ENCODE results near the gene INKA1.
A peak's percentile ranks its signal among the peaks of the same experiment; 100 is the strongest.
"Not testable (repeated sequence)": the region's sequence is repeated elsewhere in the genome, so short reads cannot be mapped to it uniquely, and the experiment has no call there.

Gene INKA1

DNA sequence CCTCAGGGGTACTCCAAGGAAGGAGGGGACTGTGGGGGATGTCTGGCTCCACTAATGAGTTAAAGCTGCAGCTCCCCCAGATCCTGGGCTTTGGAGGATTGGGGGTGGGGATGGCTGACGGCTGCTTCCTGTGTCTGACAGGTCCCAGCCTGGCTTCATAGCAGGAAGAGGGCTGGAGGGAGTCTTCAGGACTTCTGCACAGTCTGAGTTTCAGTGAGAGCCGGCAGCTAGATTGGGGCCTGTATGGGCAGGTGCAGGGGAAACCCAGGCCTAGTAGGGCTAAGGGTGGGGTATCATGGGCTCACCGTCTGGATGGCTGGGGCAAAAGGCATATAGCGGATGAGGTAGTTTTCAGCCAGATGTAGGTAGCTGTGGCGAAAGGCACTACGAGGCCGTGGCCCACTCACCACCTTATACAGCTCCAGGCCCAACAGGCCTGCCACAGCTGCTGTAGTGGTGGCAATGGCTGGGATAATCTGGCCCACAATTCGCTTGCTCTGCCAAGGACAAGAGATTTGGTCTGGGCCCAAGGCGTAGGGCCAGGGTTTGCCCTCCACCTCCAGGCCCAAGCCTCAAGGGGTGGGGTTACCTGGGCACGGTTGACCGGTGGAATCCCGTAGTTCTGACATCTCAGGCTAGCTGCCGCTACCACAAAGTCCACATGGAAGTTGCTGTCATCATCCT is 4.5 kb downstream of the INKA1 start:
- no peaks in the 10 kb centered on the region; the same call in 1 of the 2 replicates for H3K27me3 ChIP-seq (ENCODE audit: control insufficient read depth, insufficient read depth, low read length)
- no peaks in the 10 kb centered on the region for H3K9me3 ChIP-seq (ENCODE audit: control insufficient read depth, insufficient read depth, low read length)
- no peak overlapping the region for H3K4me3 ChIP-seq (ENCODE audit: low read length)
- WGBS (ENCODE audit: insufficient coverage, insufficient read length): no CpG with 5 or more reads among the region's 13 CpGs
- H3K36me3 ChIP-seq (ENCODE audit: control insufficient read depth, insufficient read depth, low read length): no peaks in the 10 kb centered on the region
- peaks cover 13% of the 10 kb centered on the region for H3K4me1 ChIP-seq (ENCODE audit: control insufficient read depth, insufficient read depth, low read length)
- DNase-seq (ENCODE audit: low read depth, low spot score): no peak
- H3K27ac ChIP-seq (ENCODE audit: low read length): no peak overlapping the region

DNA sequence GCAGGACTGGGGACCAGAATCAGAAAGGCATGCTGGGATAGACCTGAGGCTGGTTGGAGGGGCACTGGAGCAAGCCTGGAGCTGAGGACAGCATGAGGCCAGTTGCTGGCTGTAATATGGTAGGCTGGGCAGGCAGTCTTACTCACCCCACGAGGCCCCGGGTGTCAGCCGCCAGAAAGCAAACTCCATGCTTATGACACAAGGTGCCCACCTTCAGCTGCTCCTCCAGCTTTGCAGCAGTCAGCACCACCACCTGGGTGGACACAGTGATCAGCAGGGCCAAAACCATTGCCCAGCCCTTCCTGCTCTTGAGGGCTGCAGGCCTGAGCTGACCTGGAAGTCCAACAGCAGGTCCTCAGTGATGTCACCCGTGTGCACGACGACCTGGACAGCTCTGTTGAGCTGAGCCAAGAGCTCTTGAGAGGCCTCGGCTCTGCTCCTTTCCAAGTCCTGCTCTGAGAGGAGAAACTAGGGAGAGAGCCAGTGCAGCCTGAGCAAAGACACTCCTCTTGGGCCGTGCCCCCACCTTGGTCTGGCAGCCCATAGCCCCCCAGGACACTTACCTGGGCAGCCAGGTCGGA is 9.9 kb downstream of the INKA1 start:
- no peak overlapping the region for H3K4me3 ChIP-seq (ENCODE audit: low read length)
- no CpG with 5 or more reads among the region's 9 CpGs for WGBS (ENCODE audit: insufficient coverage, insufficient read length)

DNA sequence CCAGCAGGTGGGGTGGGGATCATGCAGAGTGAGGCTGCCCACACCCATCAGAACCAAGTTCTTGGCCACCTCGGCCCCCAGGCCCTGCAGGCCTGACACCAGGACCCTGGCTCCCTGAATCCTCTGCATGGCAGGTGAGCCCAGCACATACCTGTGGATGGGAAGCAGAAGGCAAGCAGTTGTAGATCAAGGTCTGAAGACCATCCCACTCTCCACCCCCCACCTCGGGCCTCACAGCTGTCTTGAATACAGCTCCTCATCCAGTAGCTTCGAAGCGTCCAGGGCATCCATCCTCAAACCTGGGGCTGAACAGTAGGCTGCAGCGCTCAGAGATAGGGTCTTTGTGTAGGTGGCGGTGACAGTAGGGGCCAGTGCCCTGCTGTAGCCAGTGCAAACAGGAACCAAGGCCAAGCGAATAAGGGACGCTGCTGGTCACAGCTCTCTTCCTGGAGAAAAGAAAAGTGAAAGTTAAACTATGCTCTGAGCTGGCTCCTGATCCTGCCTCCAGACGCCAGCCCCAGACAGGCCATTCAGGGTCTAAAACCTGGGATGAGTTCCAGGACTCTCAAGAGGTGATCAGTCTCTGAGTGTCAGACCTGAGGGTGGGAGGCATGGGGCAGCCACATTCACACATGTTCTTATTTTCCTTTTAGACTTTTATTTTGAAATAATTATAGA is 10.6 kb downstream of the INKA1 start, which contains the start of gene UBA7:
Gene UBA7 (minus strand): TSS at position 457 of the 678 bp plus-strand sequence. CDS start 166 bp downstream, at position 291.
- no peak within 1 kb of the TSS for H3K27ac ChIP-seq (ENCODE audit: low read length)

More for the DNA sequence above, 9.9 kb downstream of the INKA1 start:
- H3K4me1 ChIP-seq (ENCODE audit: control insufficient read depth, insufficient read depth, low read length): no peaks in the 10 kb centered on the region
- DNase-seq (ENCODE audit: low read depth, low spot score): no peak
- no peaks in the 10 kb centered on the region for H3K27me3 ChIP-seq (ENCODE audit: control insufficient read depth, insufficient read depth, low read length)
- no peak overlapping the region for H3K27ac ChIP-seq (ENCODE audit: low read length)
- no peaks in the 10 kb centered on the region; the same call in 1 of the 2 replicates for H3K36me3 ChIP-seq (ENCODE audit: control insufficient read depth, insufficient read depth, low read length)
- no peaks in the 10 kb centered on the region for H3K9me3 ChIP-seq (ENCODE audit: control insufficient read depth, insufficient read depth, low read length)

DNA sequence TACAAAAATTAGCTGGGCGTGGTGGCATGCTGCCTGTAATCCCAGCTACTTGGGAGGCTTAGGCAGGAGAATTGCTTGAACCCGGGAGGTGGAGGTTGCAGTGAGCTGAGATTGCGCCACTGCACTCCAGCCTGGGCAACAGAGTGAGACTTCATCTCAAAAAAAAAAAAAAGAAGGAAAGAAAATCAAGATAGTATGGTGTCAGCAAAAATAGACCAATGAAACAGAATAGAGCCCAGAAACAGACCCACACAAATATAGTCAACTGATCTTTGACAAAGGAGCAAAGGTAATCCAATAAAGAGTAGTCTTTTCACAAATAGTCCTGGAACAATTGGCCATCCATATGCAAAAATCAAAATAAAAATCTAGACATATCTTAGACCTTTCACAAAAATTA is 20.1 kb downstream of the INKA1 start:
- not testable (repeated sequence) for H3K27me3 ChIP-seq (ENCODE audit: control insufficient read depth, insufficient read depth, low read length); H3K36me3 ChIP-seq (ENCODE audit: control insufficient read depth, insufficient read depth, low read length); H3K9me3 ChIP-seq (ENCODE audit: control insufficient read depth, insufficient read depth, low read length); DNase-seq (ENCODE audit: low read depth, low spot score); H3K4me3 ChIP-seq (ENCODE audit: low read length); H3K4me1 ChIP-seq (ENCODE audit: control insufficient read depth, insufficient read depth, low read length); H3K27ac ChIP-seq (ENCODE audit: low read length)
- WGBS (ENCODE audit: insufficient coverage, insufficient read length): no CpG with 5 or more reads among the region's 3 CpGs

More for the DNA sequence above, 10.6 kb downstream of the INKA1 start, which contains the start of gene UBA7:
- DNase-seq (ENCODE audit: low read depth, low spot score): no peak
- no peak within 1 kb of the TSS for H3K4me3 ChIP-seq (ENCODE audit: low read length)
- WGBS (ENCODE audit: insufficient coverage, insufficient read length): no CpG with 5 or more reads among the region's 9 CpGs
- H3K27me3 ChIP-seq (ENCODE audit: control insufficient read depth, insufficient read depth, low read length): no peaks in the 10 kb centered on the region
- H3K36me3 ChIP-seq (ENCODE audit: control insufficient read depth, insufficient read depth, low read length): no peaks in the 10 kb centered on the region; the same call in 1 of the 2 replicates
- no peaks in the 10 kb centered on the region for H3K4me1 ChIP-seq (ENCODE audit: control insufficient read depth, insufficient read depth, low read length)
- no peaks in the 10 kb centered on the region for H3K9me3 ChIP-seq (ENCODE audit: control insufficient read depth, insufficient read depth, low read length)

DNA sequence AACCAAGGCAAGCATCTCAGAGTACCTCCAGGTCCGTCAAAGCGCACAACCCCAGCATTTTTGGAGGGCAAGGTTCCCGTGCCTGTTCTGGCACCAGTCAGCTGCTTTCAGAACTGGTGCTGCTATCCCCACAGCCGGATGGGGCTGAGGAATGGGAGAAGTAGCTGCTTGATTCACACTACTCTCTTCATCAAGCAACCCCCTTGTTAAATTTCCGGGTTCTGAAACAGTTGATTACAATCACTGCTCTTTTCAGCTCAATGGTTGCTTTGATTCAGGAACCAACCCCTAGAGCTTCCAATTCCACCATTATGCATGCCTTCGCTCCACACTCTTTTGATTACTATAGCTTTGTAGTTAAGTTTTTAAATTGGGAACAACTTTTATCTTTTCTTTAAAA is 23.0 kb downstream of the INKA1 start:
- H3K36me3 ChIP-seq (ENCODE audit: control insufficient read depth, insufficient read depth, low read length): peaks cover 9% of the 10 kb centered on the region
- H3K27me3 ChIP-seq (ENCODE audit: control insufficient read depth, insufficient read depth, low read length): no peaks in the 10 kb centered on the region
- H3K4me1 ChIP-seq (ENCODE audit: control insufficient read depth, insufficient read depth, low read length): no peaks in the 10 kb centered on the region
- H3K4me3 ChIP-seq (ENCODE audit: low read length): no peak overlapping the region
- no peak for DNase-seq (ENCODE audit: low read depth, low spot score)
- no peak overlapping the region for H3K27ac ChIP-seq (ENCODE audit: low read length)
- WGBS (ENCODE audit: insufficient coverage, insufficient read length): no CpG with 5 or more reads among the region's 6 CpGs
- no peaks in the 10 kb centered on the region for H3K9me3 ChIP-seq (ENCODE audit: control insufficient read depth, insufficient read depth, low read length)

DNA sequence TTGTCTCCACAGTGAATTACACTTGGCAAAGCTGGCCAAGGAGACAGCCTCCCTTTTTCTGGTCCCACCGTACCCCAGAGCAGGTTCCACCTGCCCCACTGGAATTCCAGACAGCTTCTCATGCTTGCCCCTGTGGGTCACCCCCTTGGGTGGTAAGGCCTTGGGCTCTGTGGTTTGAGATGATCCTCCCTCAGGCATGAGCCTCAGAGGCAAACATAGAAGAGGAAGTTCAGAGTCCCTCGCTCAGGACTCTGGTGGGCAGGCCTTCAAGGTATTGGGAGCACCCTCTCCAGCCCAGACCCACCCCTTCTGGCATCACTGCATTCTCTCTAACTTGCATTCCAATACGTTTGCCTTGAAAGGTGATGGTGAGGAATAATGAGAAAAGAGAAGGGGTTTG is 28.3 kb downstream of the INKA1 start:
- Histone ChIP-seq H3K36me3 (ENCODE audit: control insufficient read depth, insufficient read depth, low read length) (peaks cover 13% of the 10 kb centered on the region), H3K27ac (ENCODE audit: low read length) (no peak overlapping the region), H3K4me1 (ENCODE audit: control insufficient read depth, insufficient read depth, low read length) (no peaks in the 10 kb centered on the region), H3K4me3 (ENCODE audit: low read length) (no peak overlapping the region), H3K27me3 (ENCODE audit: control insufficient read depth, insufficient read depth, low read length) (no peaks in the 10 kb centered on the region), H3K9me3 (ENCODE audit: control insufficient read depth, insufficient read depth, low read length) (no peaks in the 10 kb centered on the region)
- WGBS (ENCODE audit: insufficient coverage, insufficient read length): no CpG with 5 or more reads among the region's 3 CpGs
- no peak for DNase-seq (ENCODE audit: low read depth, low spot score)

DNA sequence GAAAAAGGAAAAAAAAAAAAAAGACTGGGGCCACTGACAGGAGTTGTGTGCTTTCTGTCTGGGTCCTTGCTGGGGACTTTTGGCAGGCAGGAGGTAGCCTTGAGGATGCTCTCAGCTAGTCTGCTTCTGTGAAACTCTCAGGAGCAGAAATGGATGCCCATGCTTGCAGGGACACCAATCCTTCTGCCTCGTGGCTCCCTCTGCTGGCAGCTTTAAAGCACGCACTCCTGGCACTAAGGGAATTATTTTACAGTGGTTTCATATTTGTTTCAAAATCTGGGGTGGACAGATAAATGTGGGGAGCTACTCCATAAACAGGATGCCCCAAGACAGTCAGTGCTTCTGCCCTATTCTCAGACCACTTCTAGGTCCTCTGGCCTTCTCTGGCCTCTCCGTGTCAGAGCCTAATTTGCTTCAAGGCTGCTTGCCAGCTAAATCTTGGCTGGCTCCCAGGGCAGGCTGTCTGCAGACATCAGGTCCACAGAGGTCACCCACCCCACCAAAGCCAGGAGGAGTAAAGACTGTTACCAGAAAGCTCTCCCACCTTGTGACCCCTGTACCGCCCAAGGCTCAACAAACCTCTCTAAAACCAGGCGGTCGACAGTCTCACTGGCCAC is 36.2 kb downstream of the INKA1 start:
- no peaks in the 10 kb centered on the region for H3K4me1 ChIP-seq (ENCODE audit: control insufficient read depth, insufficient read depth, low read length)
- WGBS (ENCODE audit: insufficient coverage, insufficient read length): no CpG with 5 or more reads among the region's 6 CpGs
- DNase-seq (ENCODE audit: low read depth, low spot score): no peak

DNA sequence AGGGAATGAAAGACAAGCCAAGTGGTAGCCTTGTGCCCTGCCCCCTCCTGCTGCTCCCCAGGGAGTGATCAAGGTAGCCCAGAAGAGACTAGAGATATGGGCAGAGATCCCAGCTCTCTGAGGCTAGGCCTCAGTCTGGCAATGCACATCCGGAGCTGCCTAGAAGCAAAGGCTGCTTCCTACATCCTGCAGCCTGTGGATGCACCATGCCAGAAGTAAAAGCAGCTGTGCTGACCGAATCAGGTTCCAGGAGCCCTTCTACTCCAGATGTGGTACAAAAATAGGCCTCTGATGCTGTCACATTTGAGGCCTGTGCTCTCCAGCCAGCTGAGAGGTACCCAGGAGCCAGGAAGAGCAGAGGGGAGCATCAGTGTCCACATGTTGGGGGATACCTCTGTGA is 37.3 kb downstream of the INKA1 start:
- WGBS (ENCODE audit: insufficient coverage, insufficient read length): no CpG with 5 or more reads among the region's 2 CpGs
- no peak for DNase-seq (ENCODE audit: low read depth, low spot score)
- peaks cover 26% of the 10 kb centered on the region for H3K36me3 ChIP-seq (ENCODE audit: control insufficient read depth, insufficient read depth, low read length)

More for the DNA sequence above, 36.2 kb downstream of the INKA1 start:
- Histone ChIP-seq H3K27ac (ENCODE audit: low read length) (no peak overlapping the region), H3K4me3 (ENCODE audit: low read length) (no peak overlapping the region), H3K9me3 (ENCODE audit: control insufficient read depth, insufficient read depth, low read length) (no peaks in the 10 kb centered on the region), H3K27me3 (ENCODE audit: control insufficient read depth, insufficient read depth, low read length) (no peaks in the 10 kb centered on the region), H3K36me3 (ENCODE audit: control insufficient read depth, insufficient read depth, low read length) (peaks cover 21% of the 10 kb centered on the region)

DNA sequence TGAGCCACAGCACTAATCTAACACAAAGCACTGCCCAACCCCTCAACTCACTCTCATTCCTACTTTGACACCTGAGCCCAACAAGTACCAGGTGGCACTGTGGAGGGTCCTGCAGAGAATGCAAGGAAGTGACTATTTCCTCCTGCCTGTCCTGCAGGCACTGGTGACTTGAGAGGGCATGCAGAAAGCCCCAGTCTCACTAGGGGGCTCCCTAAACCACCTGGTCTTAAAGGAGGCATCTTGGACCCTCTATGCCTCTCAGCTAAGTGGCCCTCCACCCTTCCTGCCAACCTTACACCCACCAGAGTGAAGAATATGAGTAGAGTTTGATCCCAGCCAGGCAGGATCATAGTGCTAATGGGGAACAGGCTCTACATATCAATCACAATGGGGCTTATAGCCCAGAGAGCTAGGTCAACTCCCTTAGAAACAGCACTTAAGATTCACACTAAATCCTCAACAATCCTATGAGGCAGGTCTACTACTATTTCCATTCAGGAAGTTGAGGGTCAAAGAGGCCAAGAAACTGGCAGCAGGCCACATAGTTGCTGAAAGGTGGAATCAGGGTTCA is 38.1 kb downstream of the INKA1 start:
- Histone ChIP-seq H3K27ac (ENCODE audit: low read length) (no peak overlapping the region), H3K4me1 (ENCODE audit: control insufficient read depth, insufficient read depth, low read length) (no peaks in the 10 kb centered on the region), H3K27me3 (ENCODE audit: control insufficient read depth, insufficient read depth, low read length) (no peaks in the 10 kb centered on the region), H3K9me3 (ENCODE audit: control insufficient read depth, insufficient read depth, low read length) (no peaks in the 10 kb centered on the region), H3K4me3 (ENCODE audit: low read length) (no peak overlapping the region), H3K36me3 (ENCODE audit: control insufficient read depth, insufficient read depth, low read length) (peaks cover 31% of the 10 kb centered on the region)
- DNase-seq (ENCODE audit: low read depth, low spot score): peak; percentile 29

More for the DNA sequence above, 37.3 kb downstream of the INKA1 start:
- Histone ChIP-seq H3K4me1 (ENCODE audit: control insufficient read depth, insufficient read depth, low read length) (no peaks in the 10 kb centered on the region), H3K9me3 (ENCODE audit: control insufficient read depth, insufficient read depth, low read length) (no peaks in the 10 kb centered on the region), H3K27me3 (ENCODE audit: control insufficient read depth, insufficient read depth, low read length) (no peaks in the 10 kb centered on the region), H3K27ac (ENCODE audit: low read length) (no peak overlapping the region), H3K4me3 (ENCODE audit: low read length) (no peak overlapping the region)

DNA sequence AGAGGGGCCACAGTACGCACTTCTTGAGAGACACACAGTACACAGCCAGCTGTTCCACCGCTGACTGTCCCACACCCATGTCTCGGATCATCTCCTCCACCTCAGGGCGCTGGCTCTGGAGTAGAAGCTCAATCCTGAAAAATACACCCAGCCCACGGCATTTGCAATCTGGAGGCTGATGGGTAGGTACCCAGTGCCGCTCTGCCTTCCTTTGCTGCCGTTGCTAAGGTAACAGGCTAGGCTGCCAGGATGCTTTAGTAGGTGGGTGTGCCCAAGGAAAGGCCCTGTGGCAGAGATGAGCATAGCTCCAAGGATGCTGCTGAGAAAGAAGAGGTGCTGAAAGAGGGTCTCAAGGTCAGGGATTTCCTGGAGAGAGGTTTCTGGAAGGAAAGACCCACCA is 38.7 kb downstream of the INKA1 start:
- H3K27ac ChIP-seq (ENCODE audit: low read length): no peak overlapping the region
- no peaks in the 10 kb centered on the region for H3K4me1 ChIP-seq (ENCODE audit: control insufficient read depth, insufficient read depth, low read length)
- peaks cover 33% of the 10 kb centered on the region for H3K36me3 ChIP-seq (ENCODE audit: control insufficient read depth, insufficient read depth, low read length)
- no peak for DNase-seq (ENCODE audit: low read depth, low spot score)
- H3K27me3 ChIP-seq (ENCODE audit: control insufficient read depth, insufficient read depth, low read length): no peaks in the 10 kb centered on the region
- H3K4me3 ChIP-seq (ENCODE audit: low read length): no peak overlapping the region
- H3K9me3 ChIP-seq (ENCODE audit: control insufficient read depth, insufficient read depth, low read length): no peaks in the 10 kb centered on the region
- no CpG with 5 or more reads among the region's 7 CpGs for WGBS (ENCODE audit: insufficient coverage, insufficient read length)

Measured in iPS DF 6.9 (cell line).